Activated CD4-positive, alpha-beta memory T cell treated with anti-CD3 and anti-CD28 coated beads, Interleukin-2, amount 10 ng/mL, durations not matched to agents 7 days and 5 days (primary cell): Measurements from ENCODE around the gene ANKFN1. TPM values are rescaled to one million over a fixed set of nuclear protein-coding genes. Genes with fewer than 3 reads are reported as not detected.

Experiments used
- CTCF ChIA-PET: fragments of 350-600 bp; sonication (Branson Sonifier 250); formaldehyde crosslinking; loops from one replicate; lab custom pipeline; 2021; ENCODE audit warnings: antibody characterized with exemption, inconsistent platforms; lab: Charles Lee
- POLR2A ChIA-PET: fragments of 350-600 bp; sonication (Branson Sonifier 250); formaldehyde crosslinking; loops from one replicate; lab custom pipeline; 2021; ENCODE audit warnings: antibody characterized with exemption; lab: Charles Lee
- DNase-seq: peaks from one replicate; pipeline ENCODE4 v3.0.0-alpha.2; 2020
- H3K27ac Mint-ChIP-seq: one replicate; pipeline ENCODE4 v1.8.0; 2021; ENCODE audit warnings: mild to moderate bottlenecking, mixed read lengths
- H3K27me3 Mint-ChIP-seq: one replicate; pipeline ENCODE4 v1.8.0; 2021; ENCODE audit warnings: mixed read lengths
- H3K36me3 Mint-ChIP-seq: one replicate; pipeline ENCODE4 v1.8.0; 2021; ENCODE audit warnings: low read depth, mixed read lengths
- H3K4me1 Mint-ChIP-seq: one replicate; pipeline ENCODE4 v1.8.0; 2021; ENCODE audit warnings: mixed read lengths
- H3K4me3 Mint-ChIP-seq: one replicate; pipeline ENCODE4 v1.8.0; 2021; ENCODE audit warnings: mild to moderate bottlenecking, mixed read lengths
- H3K9me3 Mint-ChIP-seq: one replicate; pipeline ENCODE4 v1.8.0; 2021; ENCODE audit warnings: mixed read lengths
- total RNA-seq, 2 experiments: library from RNA; stranded (reverse); gene quantifications; one replicate each; pipeline ENCODE4 v1.2.3, GENCODE V29; 2021

ANKFN1 gene
- total RNA-seq, 2 experiments from 2014 or later, result not detected

DNA sequence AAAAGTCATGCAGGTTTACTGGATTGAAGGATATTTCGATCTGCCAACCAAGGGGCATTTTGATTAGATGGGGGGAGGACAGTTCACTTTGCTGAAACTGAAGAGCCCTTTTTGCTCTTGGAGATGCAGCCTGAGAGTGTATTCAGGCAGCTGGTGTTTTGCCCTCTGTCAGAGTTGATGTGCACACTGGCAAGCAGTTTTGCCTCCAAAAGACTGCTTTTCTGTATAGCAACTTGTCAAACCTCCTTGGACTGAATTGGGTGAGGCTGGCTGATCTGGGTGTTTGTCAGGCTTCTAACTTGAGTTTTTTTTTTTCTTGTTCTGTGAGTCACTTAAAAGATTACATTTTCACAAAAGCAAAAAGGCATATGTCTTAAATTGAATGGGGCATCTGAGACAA is 22.6 kb upstream of the ANKFN1 start:
- ChIA-PET POLR2A (no interaction called here), CTCF (no interaction called here)
- Mint-ChIP-seq H3K4me3 (no peak overlapping the region), H3K27ac (no peak overlapping the region), H3K9me3 (no peaks in the 10 kb centered on the region), H3K4me1 (no peaks in the 10 kb centered on the region), H3K36me3 (no peaks in the 10 kb centered on the region), H3K27me3 (peaks cover 4% of the 10 kb centered on the region)
- DNase-seq, result no peak

DNA sequence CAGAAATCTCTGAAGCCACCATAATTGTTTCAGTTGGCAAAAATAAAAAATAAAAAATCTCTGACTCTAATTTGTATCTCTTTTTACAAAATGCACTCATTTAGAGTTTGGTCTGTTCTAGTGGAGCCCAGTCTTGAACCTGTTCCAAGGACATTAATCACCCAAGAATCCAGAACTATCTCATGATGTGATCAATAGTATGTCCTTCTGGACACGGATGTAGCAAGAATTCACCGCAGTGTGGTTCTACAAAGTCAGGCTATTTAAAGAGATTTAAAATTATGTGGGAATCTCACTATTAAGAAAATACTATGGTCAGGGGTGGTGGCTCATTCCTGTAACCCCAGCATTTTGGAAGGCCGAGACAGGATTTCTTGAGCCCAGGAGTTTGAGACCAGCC is 21.8 kb upstream of the ANKFN1 start:
- no peaks in the 10 kb centered on the region for H3K4me1 Mint-ChIP-seq
- H3K4me3 Mint-ChIP-seq, result no peak overlapping the region
- CTCF ChIA-PET, result no interaction called here
- peaks cover 5% of the 10 kb centered on the region for H3K27me3 Mint-ChIP-seq
- DNase-seq, result no peak
- POLR2A ChIA-PET, result no interaction called here
- no peaks in the 10 kb centered on the region for H3K9me3 Mint-ChIP-seq
- no peak overlapping the region for H3K27ac Mint-ChIP-seq
- H3K36me3 Mint-ChIP-seq, result no peaks in the 10 kb centered on the region

- no peak for DNase-seq
- peaks cover 1% of the 10 kb centered on the region for H3K27me3 Mint-ChIP-seq
- POLR2A ChIA-PET, result no interaction called here
Observed at GRCh38 chr17:56136301-56136700, 17.0 kb upstream of the ANKFN1 start.

GRCh38 chr17:56141046-56141839 is 12.0 kb upstream of the ANKFN1 start:
- no peaks in the 10 kb centered on the region for H3K9me3 Mint-ChIP-seq
- no peak overlapping the region for H3K4me3 Mint-ChIP-seq
- no peak for DNase-seq
- H3K27me3 Mint-ChIP-seq, result no peaks in the 10 kb centered on the region
- CTCF ChIA-PET, result no interaction called here
- no peaks in the 10 kb centered on the region for H3K4me1 Mint-ChIP-seq
- H3K36me3 Mint-ChIP-seq, result no peaks in the 10 kb centered on the region
- H3K27ac Mint-ChIP-seq, result no peak overlapping the region
- POLR2A ChIA-PET, result no interaction called here

More at GRCh38 chr17:56136301-56136700, 17.0 kb upstream of the ANKFN1 start:
- no peaks in the 10 kb centered on the region for H3K36me3 Mint-ChIP-seq
- CTCF ChIA-PET, result no interaction called here
- H3K4me1 Mint-ChIP-seq, result no peaks in the 10 kb centered on the region
- H3K4me3 Mint-ChIP-seq, result no peak overlapping the region
- H3K27ac Mint-ChIP-seq, result no peak overlapping the region
- no peaks in the 10 kb centered on the region for H3K9me3 Mint-ChIP-seq

DNA sequence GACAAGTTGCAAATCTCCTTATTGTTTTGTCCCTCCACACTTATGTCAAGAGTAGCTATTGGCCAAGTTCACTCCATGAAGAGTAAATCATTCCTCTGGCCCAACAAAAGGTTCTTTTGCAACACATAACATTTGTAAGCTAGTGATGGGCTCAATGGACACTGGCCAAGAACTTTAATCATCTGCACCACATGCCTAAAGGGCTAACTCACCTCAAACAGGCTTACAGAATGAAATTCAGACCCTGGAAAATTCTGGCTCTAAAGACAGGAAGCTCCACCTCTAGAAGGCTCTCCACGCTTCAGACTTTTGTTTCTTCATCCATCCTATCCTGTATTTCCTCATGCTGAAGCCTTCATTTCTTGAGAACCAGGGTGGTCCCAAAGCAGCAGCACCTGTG is 10.9 kb upstream of the ANKFN1 start:
- H3K27me3 Mint-ChIP-seq, result no peaks in the 10 kb centered on the region
- no peak overlapping the region for H3K4me3 Mint-ChIP-seq
- POLR2A ChIA-PET, result no interaction called here
- H3K9me3 Mint-ChIP-seq, result no peaks in the 10 kb centered on the region
- H3K4me1 Mint-ChIP-seq, result no peaks in the 10 kb centered on the region
- CTCF ChIA-PET, result no interaction called here
- DNase-seq, result no peak
- H3K27ac Mint-ChIP-seq, result no peak overlapping the region
- no peaks in the 10 kb centered on the region for H3K36me3 Mint-ChIP-seq

DNA sequence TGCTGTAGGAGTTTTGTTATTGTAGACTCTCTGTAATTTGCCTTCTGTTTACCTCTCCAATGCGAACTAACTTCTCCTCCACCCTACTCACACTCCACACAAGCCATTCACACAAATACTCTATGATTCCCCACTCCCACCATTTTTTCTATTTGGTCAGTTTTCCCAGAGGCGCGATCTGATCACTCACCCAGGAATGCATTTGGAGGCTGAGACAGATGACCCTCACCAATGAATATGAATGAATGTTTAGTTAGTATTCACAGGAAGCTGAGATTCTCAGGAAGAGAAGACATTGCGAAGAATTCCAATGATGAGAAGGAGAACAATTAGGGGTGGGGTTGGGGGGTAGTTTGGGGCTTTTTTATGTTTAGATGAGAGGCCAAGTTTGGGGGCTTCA is 10.5 kb upstream of the ANKFN1 start:
- Mint-ChIP-seq H3K4me1 (no peaks in the 10 kb centered on the region), H3K27ac (no peak overlapping the region), H3K9me3 (no peaks in the 10 kb centered on the region), H3K4me3 (no peak overlapping the region), H3K27me3 (no peaks in the 10 kb centered on the region), H3K36me3 (no peaks in the 10 kb centered on the region)
- DNase-seq, result no peak
- POLR2A ChIA-PET, result no interaction called here
- CTCF ChIA-PET, result no interaction called here

DNA sequence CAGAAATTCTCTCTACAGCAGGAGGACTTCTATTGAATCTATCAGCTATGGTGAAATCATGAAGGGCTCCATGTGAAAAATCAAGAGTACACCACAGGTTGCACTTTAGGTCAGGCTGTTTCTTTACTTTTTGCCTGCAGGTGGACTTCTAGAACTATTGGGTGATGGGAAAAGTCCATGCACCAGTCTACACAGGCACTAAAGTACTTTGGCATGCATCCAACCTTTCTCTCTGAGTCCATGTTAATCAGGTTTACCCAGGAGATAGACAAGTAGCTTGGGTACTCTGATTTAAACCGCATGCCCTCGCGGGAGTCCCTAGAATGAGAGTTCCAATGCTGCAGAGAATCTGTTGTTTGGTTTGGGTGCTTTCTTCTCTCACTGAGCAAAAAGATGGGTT is 9.1 kb upstream of the ANKFN1 start:
- H3K27me3 Mint-ChIP-seq, result no peaks in the 10 kb centered on the region
- DNase-seq, result no peak
- no peak overlapping the region for H3K4me3 Mint-ChIP-seq
- ChIA-PET POLR2A (no interaction called here), CTCF (no interaction called here)
- H3K4me1 Mint-ChIP-seq, result no peaks in the 10 kb centered on the region
- H3K27ac Mint-ChIP-seq, result no peak overlapping the region
- H3K9me3 Mint-ChIP-seq, result no peaks in the 10 kb centered on the region
- H3K36me3 Mint-ChIP-seq, result no peaks in the 10 kb centered on the region

GRCh38 chr17:56146534-56146933 is 6.7 kb upstream of the ANKFN1 start:
- H3K27me3 Mint-ChIP-seq, result no peaks in the 10 kb centered on the region
- ChIA-PET POLR2A (no interaction called here), CTCF (no interaction called here)
- H3K4me3 Mint-ChIP-seq, result no peak overlapping the region
- no peak for DNase-seq
- no peaks in the 10 kb centered on the region for H3K36me3 Mint-ChIP-seq
- no peaks in the 10 kb centered on the region for H3K4me1 Mint-ChIP-seq
- H3K27ac Mint-ChIP-seq, result no peak overlapping the region
- H3K9me3 Mint-ChIP-seq, result no peaks in the 10 kb centered on the region

- Mint-ChIP-seq H3K9me3 (no peaks in the 10 kb centered on the region), H3K36me3 (no peaks in the 10 kb centered on the region), H3K4me3 (no peak overlapping the region), H3K27ac (no peak overlapping the region), H3K4me1 (no peaks in the 10 kb centered on the region), H3K27me3 (no peaks in the 10 kb centered on the region)
- DNase-seq, result no peak
- ChIA-PET CTCF (no interaction called here), POLR2A (no interaction called here)
Observed at GRCh38 chr17:56148333-56148732, 4.9 kb upstream of the ANKFN1 start.

GRCh38 chr17:56149266-56150036 is 3.8 kb upstream of the ANKFN1 start:
- no peak for DNase-seq
- no peaks in the 10 kb centered on the region for H3K27me3 Mint-ChIP-seq
- CTCF ChIA-PET, result no interaction called here
- no peaks in the 10 kb centered on the region for H3K36me3 Mint-ChIP-seq
- H3K4me3 Mint-ChIP-seq, result no peak overlapping the region
- no peaks in the 10 kb centered on the region for H3K4me1 Mint-ChIP-seq
- POLR2A ChIA-PET, result no interaction called here
- H3K9me3 Mint-ChIP-seq, result no peaks in the 10 kb centered on the region
- H3K27ac Mint-ChIP-seq, result no peak overlapping the region

- Mint-ChIP-seq H3K9me3 (no peaks in the 10 kb centered on the region), H3K27me3 (no peaks in the 10 kb centered on the region), H3K4me1 (no peaks in the 10 kb centered on the region), H3K27ac (no peak overlapping the region), H3K36me3 (no peaks in the 10 kb centered on the region), H3K4me3 (no peak overlapping the region)
- no peak for DNase-seq
- CTCF ChIA-PET, result no interaction called here
- POLR2A ChIA-PET, result no interaction called here
Observed at GRCh38 chr17:56150649-56151048, 2.6 kb upstream of the ANKFN1 start.

DNA sequence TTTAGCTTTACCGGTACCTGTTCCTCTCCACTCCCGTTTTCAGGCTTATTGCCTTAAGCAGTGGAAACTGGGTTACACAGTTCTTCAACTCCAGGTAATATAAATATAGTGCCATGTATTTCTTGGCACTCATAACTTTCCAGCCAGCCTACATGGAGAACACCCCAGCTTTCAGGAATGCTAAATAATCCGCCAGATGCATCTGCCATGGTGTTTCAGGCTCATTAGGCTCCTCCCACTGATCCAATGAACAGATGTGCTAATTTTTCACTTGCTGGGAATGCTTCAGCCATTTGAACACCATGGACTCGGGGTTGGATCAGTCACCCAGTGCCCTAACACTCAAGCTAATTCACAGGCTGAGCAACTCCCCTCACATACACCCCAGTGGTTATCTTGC is 4.6 kb downstream of the ANKFN1 start:
- ChIA-PET POLR2A (no interaction called here), CTCF (no interaction called here)
- H3K4me1 Mint-ChIP-seq, result no peaks in the 10 kb centered on the region
- DNase-seq, result no peak
- H3K36me3 Mint-ChIP-seq, result no peaks in the 10 kb centered on the region
- no peaks in the 10 kb centered on the region for H3K9me3 Mint-ChIP-seq
- no peaks in the 10 kb centered on the region for H3K27me3 Mint-ChIP-seq
- H3K4me3 Mint-ChIP-seq, result no peak overlapping the region
- H3K27ac Mint-ChIP-seq, result no peak overlapping the region

- DNase-seq, result no peak
- Mint-ChIP-seq H3K4me1 (no peaks in the 10 kb centered on the region), H3K36me3 (no peaks in the 10 kb centered on the region), H3K27me3 (no peaks in the 10 kb centered on the region), H3K27ac (no peak overlapping the region), H3K4me3 (no peak overlapping the region), H3K9me3 (no peaks in the 10 kb centered on the region)
- ChIA-PET POLR2A (no interaction called here), CTCF (no interaction called here)
Observed at GRCh38 chr17:56158344-56158743, 5.1 kb downstream of the ANKFN1 start.
